ENCODE data around the gene USP17L18.
"Not testable (repeated sequence)": the region's sequence is repeated elsewhere in the genome, so short reads cannot be mapped to it uniquely, and the experiment has no call there.

DNA sequence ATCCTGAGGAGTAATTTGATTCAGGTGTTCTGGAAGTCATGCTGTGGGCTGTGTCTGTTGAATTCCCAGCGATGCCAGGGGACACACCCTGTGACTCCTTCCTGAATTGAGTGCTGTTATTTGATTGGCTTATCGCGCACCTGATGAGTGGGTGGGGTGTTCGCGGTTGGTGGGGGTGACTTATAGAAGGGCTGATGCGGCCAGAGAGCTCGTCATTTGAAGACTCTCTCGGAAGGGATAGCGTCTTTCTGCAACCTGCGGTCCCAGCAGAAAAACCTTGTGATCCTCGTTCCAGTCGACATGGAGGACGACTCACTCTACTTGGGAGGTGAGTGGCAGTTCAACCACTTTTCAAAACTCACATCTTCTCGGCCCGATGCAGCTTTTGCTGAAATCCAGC, 18.9 kb downstream of the USP17L18 start, which contains the start of gene USP17L22:
- TF ChIP-seq, protein P1, sequence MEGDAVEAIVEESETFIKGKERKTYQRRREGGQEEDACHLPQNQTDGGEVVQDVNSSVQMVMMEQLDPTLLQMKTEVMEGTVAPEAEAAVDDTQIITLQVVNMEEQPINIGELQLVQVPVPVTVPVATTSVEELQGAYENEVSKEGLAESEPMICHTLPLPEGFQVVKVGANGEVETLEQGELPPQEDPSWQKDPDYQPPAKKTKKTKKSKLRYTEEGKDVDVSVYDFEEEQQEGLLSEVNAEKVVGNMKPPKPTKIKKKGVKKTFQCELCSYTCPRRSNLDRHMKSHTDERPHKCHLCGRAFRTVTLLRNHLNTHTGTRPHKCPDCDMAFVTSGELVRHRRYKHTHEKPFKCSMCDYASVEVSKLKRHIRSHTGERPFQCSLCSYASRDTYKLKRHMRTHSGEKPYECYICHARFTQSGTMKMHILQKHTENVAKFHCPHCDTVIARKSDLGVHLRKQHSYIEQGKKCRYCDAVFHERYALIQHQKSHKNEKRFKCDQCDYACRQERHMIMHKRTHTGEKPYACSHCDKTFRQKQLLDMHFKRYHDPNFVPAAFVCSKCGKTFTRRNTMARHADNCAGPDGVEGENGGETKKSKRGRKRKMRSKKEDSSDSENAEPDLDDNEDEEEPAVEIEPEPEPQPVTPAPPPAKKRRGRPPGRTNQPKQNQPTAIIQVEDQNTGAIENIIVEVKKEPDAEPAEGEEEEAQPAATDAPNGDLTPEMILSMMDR (IDR thresholded peaks at IDR 0.05): not testable (repeated sequence)
- TF ChIP-seq EZH2phosphoT487, EZH2 (IDR thresholded peaks at IDR 0.05): not testable (repeated sequence)

Measured in neural progenitor cell (in vitro differentiated cells).